HCT116 (cell line): ENCODE measurements around the gene B3GNT4. TPM values are rescaled to one million over a fixed set of nuclear protein-coding genes. Genes with fewer than 3 reads are reported as not detected.

ENCODE experiments used
- ATAC-seq: fragments of 200-7000 bp; cut with Tn5 transposase; 2 replicates; pipeline ENCODE4 v1.9.1; 2020; ENCODE audit warnings: mild to moderate bottlenecking, moderate library complexity
- BruUV-seq: library from RNA; stranded (reverse); fragments of 400-500 nt; replicated peaks from 2 replicates; lab custom pipeline; 2021; lab: Mats Ljungman, UMichigan
- CTCF ChIA-PET: fragments of 300-600 bp; sonication (Branson Sonifier 250); formaldehyde crosslinking; loops from one replicate; lab custom pipeline; 2021; ENCODE audit warnings: antibody characterized with exemption; lab: Charles Lee
- POLR2A ChIA-PET: fragments of 300-600, 350-600 bp; sonication (Branson Sonifier 250); formaldehyde crosslinking; loops from one replicate; lab custom pipeline; 2021; ENCODE audit warnings: antibody characterized with exemption; lab: Charles Lee
- RAD21 ChIA-PET, 2 experiments: fragments of 300-600 bp; sonication (Branson Sonifier 250); formaldehyde crosslinking; loops; one replicate each; lab custom pipeline; 2023; ENCODE audit warnings: low total read pairs in 2 of 2; ENCODE audit not compliant: uncharacterized antibody in 2 of 2, unreplicated experiment in 2 of 2, low non-redundant PET in 1 of 2; lab: Charles Lee
- DNase-seq: peaks from one replicate; pipeline ENCODE4 v3.0.0-alpha.2; 2010; ENCODE audit warnings: low read depth, low spot score
- H2AFZ ChIP-seq: fragments of 200-600 bp; shearing (Covaris generic), sonication (generic); 2 replicates; pipeline ENCODE4 v1.6.1; 2017; ENCODE audit warnings: low read depth, mixed run types, mixed read lengths, antibody characterized with exemption, low read length; ENCODE audit not compliant: poor library complexity, severe bottlenecking
- H3K27ac ChIP-seq: 2 replicates; pipeline ENCODE4 v1.5.1; 2012; ENCODE audit warnings: low read depth, low read length
- H3K27me3 ChIP-seq: fragments of 200-600 bp; sonication (generic); 2 replicates; pipeline ENCODE4 v1.6.1; 2016; ENCODE audit warnings: mixed run types, low read length, mixed read lengths; ENCODE audit not compliant: insufficient read depth
- H3K36me3 ChIP-seq, 2 experiments: fragments of 200-500 bp in 1 of 2; fragments of 200-600 bp in 1 of 2; sonication (Bioruptor generic) in 1 of 2; sonication (generic) in 1 of 2; 2 replicates each; pipeline versions ENCODE4 v1.5.1 to v1.6.1; 2014 to 2016; ENCODE audit warnings: low read length in 2 of 2, inconsistent platforms in 1 of 2, mixed read lengths in 1 of 2, mixed run types in 1 of 2; ENCODE audit not compliant: insufficient read depth in 2 of 2, control insufficient read depth in 1 of 2
- H3K4me1 ChIP-seq, 2 experiments: fragments of 200-600 bp in 1 of 2; sonication (generic) in 1 of 2; 2 replicates each; pipeline versions ENCODE4 v1.5.1 to v1.6.1; 2012 to 2017; ENCODE audit warnings: low read length in 2 of 2, inconsistent platforms in 1 of 2, mild to moderate bottlenecking in 1 of 2, mixed read lengths in 1 of 2, mixed run types in 1 of 2, moderate library complexity in 1 of 2; ENCODE audit not compliant: insufficient read depth in 2 of 2, control insufficient read depth in 1 of 2
- H3K4me2 ChIP-seq: fragments of 200-600 bp; sonication (generic); 2 replicates; pipeline ENCODE4 v1.6.1; 2017; ENCODE audit warnings: mixed run types, low read length, mixed read lengths
- H3K4me3 ChIP-seq, 2 experiments: fragments of 200-600 bp in 1 of 2; sonication (generic) in 1 of 2; replicated peaks in 1 of 2; 2 replicates each; pipeline ENCODE4 v1.5.1; 2011 to 2016; ENCODE audit warnings: low read length in 2 of 2, control low read depth in 1 of 2, low read depth in 1 of 2, mild to moderate bottlenecking in 1 of 2, mixed read lengths in 1 of 2, mixed run types in 1 of 2
- H3K79me2 ChIP-seq: fragments of 200-600 bp; sonication (generic); 2 replicates; pipeline ENCODE4 v1.6.1; 2017; ENCODE audit warnings: mild to moderate bottlenecking, mixed run types, low read length, moderate library complexity, mixed read lengths; ENCODE audit not compliant: insufficient read depth
- H3K9ac ChIP-seq: fragments of 200-600 bp; sonication (generic); 2 replicates; pipeline ENCODE4 v1.6.1; 2016; ENCODE audit warnings: low read length, mixed read lengths
- H3K9me2 ChIP-seq: fragments of 200-600 bp; sonication (generic), shearing (Covaris generic); 2 replicates; pipeline ENCODE4 v1.6.1; 2017; ENCODE audit warnings: mixed run types, mild to moderate bottlenecking, moderate library complexity; ENCODE audit not compliant: insufficient read depth
- H3K9me3 ChIP-seq, 2 experiments: fragments of 200-500 bp in 1 of 2; fragments of 200-600 bp in 1 of 2; sonication (Bioruptor generic) in 1 of 2; sonication (generic) in 1 of 2; 2 replicates each; pipeline ENCODE4 v1.6.1; 2014 to 2017; ENCODE audit warnings: low read length in 2 of 2, mixed read lengths in 2 of 2, inconsistent platforms in 1 of 2, low read depth in 1 of 2, mild to moderate bottlenecking in 1 of 2, mixed run types in 1 of 2, moderate library complexity in 1 of 2; ENCODE audit not compliant: control insufficient read depth in 1 of 2, insufficient read depth in 1 of 2
- H4K20me1 ChIP-seq: fragments of 200-600 bp; sonication (generic), shearing (Covaris generic); 2 replicates; pipeline ENCODE4 v1.6.1; 2017; ENCODE audit warnings: mixed run types, mild to moderate bottlenecking, moderate library complexity; ENCODE audit not compliant: insufficient read depth
- FOSL1 ChIP-seq: IDR thresholded peaks from 2 replicates; pipeline ENCODE4 v1.6.1; 2012; ENCODE audit warnings: low read depth
- SP1 ChIP-seq: IDR thresholded peaks from 2 replicates; pipeline ENCODE4 v1.6.1; 2012; ENCODE audit warnings: low read depth
- SRF ChIP-seq: IDR thresholded peaks from 2 replicates; pipeline ENCODE4 v1.6.1; 2012; ENCODE audit warnings: low read depth
- TCF7L2 ChIP-seq: IDR thresholded peaks from 2 replicates; pipeline ENCODE4 v1.7.0; 2011; ENCODE audit warnings: borderline replicate concordance, inconsistent platforms; ENCODE audit not compliant: insufficient read depth, insufficient read length; ENCODE audit errors: extremely low read depth
- YY1 ChIP-seq: IDR thresholded peaks from 2 replicates; pipeline ENCODE4 v1.6.1; 2011; ENCODE audit warnings: low read length, low read depth, moderate library complexity, mild to moderate bottlenecking; ENCODE audit not compliant: insufficient replicate concordance; ENCODE audit errors: extremely low read depth
- ZNF274 ChIP-seq: fragments of 200-500 bp; sonication (Bioruptor generic); IDR thresholded peaks from 2 replicates; pipeline ENCODE4 v1.6.1; 2014; ENCODE audit warnings: mild to moderate bottlenecking, low read depth, low read length, inconsistent platforms
- intact Hi-C: fragments of 100-400 bp; cut with micrococcal nuclease; formaldehyde crosslinking; loops from 2 replicates; pipeline ENCODE4 v1.10.0; 2022
- total RNA-seq: library from RNA; stranded (reverse); gene quantifications from one replicate; pipeline ENCODE4 v1.2.1, GENCODE V29; 2021; ENCODE audit not compliant: unreplicated experiment
- TF ChIP-seq, protein P1 (sequence below): IDR thresholded peaks from 2 replicates; pipeline ENCODE4 v1.6.1; 2011; ENCODE audit warnings: mild to moderate bottlenecking, low read length, moderate library complexity; ENCODE audit not compliant: insufficient replicate concordance; ENCODE audit errors: extremely low read depth
- TF ChIP-seq, protein P2 (sequence below): IDR thresholded peaks from 2 replicates; pipeline ENCODE4 v1.6.1; 2012

B3GNT4 gene
- total RNA-seq, 1 experiment from 2014 or later = 7.1 TPM

DNA sequence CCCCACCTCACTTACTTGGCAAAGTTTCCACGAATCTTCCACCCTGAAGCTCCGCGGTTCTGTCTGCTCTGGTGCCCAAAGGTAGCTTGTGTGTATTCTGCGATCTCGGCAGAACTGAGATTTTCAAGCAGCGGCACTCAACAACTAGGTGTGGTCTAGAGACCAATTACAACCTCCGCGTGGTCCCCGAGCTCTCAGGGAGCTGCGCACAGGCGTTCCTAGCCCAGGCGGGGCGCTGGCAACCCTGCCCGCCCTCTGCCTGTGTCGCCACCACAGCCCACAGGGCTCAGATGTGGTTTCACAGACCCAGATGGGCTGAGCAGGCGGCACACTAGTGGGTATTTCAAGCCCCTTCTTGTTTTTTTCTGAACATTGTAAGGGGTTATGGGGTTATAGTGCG lies 23.8 kb downstream of the B3GNT4 start:
- intact Hi-C loops = no loop called here
- no peak for TF ChIP-seq SRF
- no peak for TF ChIP-seq TCF7L2
- TF ChIP-seq, protein P1, sequence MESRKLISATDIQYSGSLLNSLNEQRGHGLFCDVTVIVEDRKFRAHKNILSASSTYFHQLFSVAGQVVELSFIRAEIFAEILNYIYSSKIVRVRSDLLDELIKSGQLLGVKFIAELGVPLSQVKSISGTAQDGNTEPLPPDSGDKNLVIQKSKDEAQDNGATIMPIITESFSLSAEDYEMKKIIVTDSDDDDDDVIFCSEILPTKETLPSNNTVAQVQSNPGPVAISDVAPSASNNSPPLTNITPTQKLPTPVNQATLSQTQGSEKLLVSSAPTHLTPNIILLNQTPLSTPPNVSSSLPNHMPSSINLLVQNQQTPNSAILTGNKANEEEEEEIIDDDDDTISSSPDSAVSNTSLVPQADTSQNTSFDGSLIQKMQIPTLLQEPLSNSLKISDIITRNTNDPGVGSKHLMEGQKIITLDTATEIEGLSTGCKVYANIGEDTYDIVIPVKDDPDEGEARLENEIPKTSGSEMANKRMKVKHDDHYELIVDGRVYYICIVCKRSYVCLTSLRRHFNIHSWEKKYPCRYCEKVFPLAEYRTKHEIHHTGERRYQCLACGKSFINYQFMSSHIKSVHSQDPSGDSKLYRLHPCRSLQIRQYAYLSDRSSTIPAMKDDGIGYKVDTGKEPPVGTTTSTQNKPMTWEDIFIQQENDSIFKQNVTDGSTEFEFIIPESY = no peak
- TF ChIP-seq ZNF274 = no peak
- TF ChIP-seq, protein P2, sequence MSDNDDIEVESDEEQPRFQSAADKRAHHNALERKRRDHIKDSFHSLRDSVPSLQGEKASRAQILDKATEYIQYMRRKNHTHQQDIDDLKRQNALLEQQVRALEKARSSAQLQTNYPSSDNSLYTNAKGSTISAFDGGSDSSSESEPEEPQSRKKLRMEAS = no peak
- no peak for TF ChIP-seq FOSL1
- no peak for TF ChIP-seq YY1
- no peak for TF ChIP-seq SP1
- no peak for DNase-seq
- H2AFZ ChIP-seq = no peak overlapping the region
- no peak for ATAC-seq
- H3K36me3 ChIP-seq = peaks cover 0 to 12% of the 10 kb centered on the region in 2 experiments
- H3K9ac ChIP-seq = no peak overlapping the region
- H3K4me1 ChIP-seq = peaks cover 7 to 21% of the 10 kb centered on the region in 2 experiments
- no peak overlapping the region for H3K4me2 ChIP-seq
- peaks cover 33% of the 10 kb centered on the region for H3K79me2 ChIP-seq
- ChIA-PET POLR2A (no interaction called here), CTCF (no interaction called here), RAD21 (no interaction called here)
- H3K27ac ChIP-seq = no peak overlapping the region
- no peaks in the 10 kb centered on the region for H4K20me1 ChIP-seq
- H3K9me2 ChIP-seq = no peaks in the 10 kb centered on the region
- H3K27me3 ChIP-seq = no peaks in the 10 kb centered on the region
- no peak overlapping the region for H3K4me3 ChIP-seq
- no TSS peak for BruUV-seq
- no peaks in the 10 kb centered on the region for H3K9me3 ChIP-seq
